NOMO-1 (cell line): ENCODE measurements around the gene PRSS2.
"Not testable (repeated sequence)": the region's sequence is repeated elsewhere in the genome, so short reads cannot be mapped to it uniquely, and the experiment has no call there.

ENCODE experiments used
- DNase-seq, 2 experiments: peaks; one replicate each; lab custom pipeline; 2025; ENCODE audit not compliant: unreplicated experiment in 2 of 2; lab: John Stamatoyannopoulos, UW

Gene PRSS2

GRCh38 chr7:142758312-142758711 lies 12.5 kb upstream of the PRSS2 start:
- DNase-seq, result not testable (repeated sequence)

GRCh38 chr7:142759433-142759832 lies 11.3 kb upstream of the PRSS2 start:
- no peak for DNase-seq

GRCh38 chr7:142760071-142760642 lies 10.6 kb upstream of the PRSS2 start:
- no peak for DNase-seq

GRCh38 chr7:142761606-142762005 lies 9.2 kb upstream of the PRSS2 start:
- DNase-seq, result not testable (repeated sequence)

- DNase-seq, result no peak
Observed at GRCh38 chr7:142762104-142762503, 8.7 kb upstream of the PRSS2 start.

GRCh38 chr7:142767451-142767850 lies 3.3 kb upstream of the PRSS2 start:
- no peak for DNase-seq

GRCh38 chr7:142767861-142768260 lies 2.9 kb upstream of the PRSS2 start:
- no peak for DNase-seq

- not testable (repeated sequence) for DNase-seq
Observed at GRCh38 chr7:142768885-142769284, 1.9 kb upstream of the PRSS2 start.

- DNase-seq, result no peak
Observed at GRCh38 chr7:142771353-142771723, 568 bp downstream of the PRSS2 start.

- no peak for DNase-seq
Observed at GRCh38 chr7:142772051-142772450, 1.3 kb downstream of the PRSS2 start.

GRCh38 chr7:142772673-142773072 lies 1.9 kb downstream of the PRSS2 start:
- no peak for DNase-seq

- no peak for DNase-seq
Observed at GRCh38 chr7:142773230-142773629, 2.5 kb downstream of the PRSS2 start.

- no peak for DNase-seq
Observed at GRCh38 chr7:142773937-142774744, 3.4 kb downstream of the PRSS2 start.

GRCh38 chr7:142774826-142775225 lies 4.1 kb downstream of the PRSS2 start:
- no peak for DNase-seq

- not testable (repeated sequence) for DNase-seq
Observed at GRCh38 chr7:142775351-142776115, 4.8 kb downstream of the PRSS2 start.

- no peak for DNase-seq
Observed at GRCh38 chr7:142776206-142776844, 5.6 kb downstream of the PRSS2 start.

- DNase-seq, result not testable (repeated sequence)
Observed at GRCh38 chr7:142776845-142777225, 6.1 kb downstream of the PRSS2 start.

- no peak for DNase-seq
Observed at GRCh38 chr7:142777318-142777717, 6.5 kb downstream of the PRSS2 start.

GRCh38 chr7:142782922-142783900 lies 12.4 kb downstream of the PRSS2 start:
- peak; percentile 64 to 74 for DNase-seq

GRCh38 chr7:142784096-142784495 lies 13.3 kb downstream of the PRSS2 start:
- no peak for DNase-seq
